ENCODE data around the gene FMN1. TPM values are rescaled to one million over a fixed set of nuclear protein-coding genes. Genes with fewer than 3 reads are reported as not detected.
A peak's percentile ranks its signal among the peaks of the same experiment; 100 is the strongest.

The FMN1 gene
- total and polyA plus RNA-seq, 7 donors = 0.21 to 20.0 (median 2.5) TPM

- peaks cover 4% of the 10 kb centered on the region for H3K4me1 ChIP-seq
- H3K9me3 ChIP-seq = no peaks in the 10 kb centered on the region
- ATAC-seq (no peak), DNase-seq (no peak)
- no peak for TF ChIP-seq CTCF (IDR thresholded peaks at IDR 0.05)
- no peaks in the 10 kb centered on the region for H3K36me3 ChIP-seq (ENCODE audit: insufficient read depth in 1 of 2, low read depth in 1 of 2)
- 1 to 2% (median 1%) methylated on average over 47 to 60 of the region's 60 CpGs for WGBS, 3 donors
- H3K4me3 ChIP-seq = peak overlapping the region; percentile 52
- H3K27ac ChIP-seq = no peak overlapping the region
- H3K27me3 ChIP-seq (ENCODE audit: insufficient read depth in 3 of 3, low read length in 2 of 3) = peaks cover 5 to 76% (median 8%) of the 10 kb centered on the region in 3 donors
- intact Hi-C loops (cut with DNase I) = no loop called here
Observed at GRCh38 chr15:32718227-32718820, 476.2 kb downstream of the FMN1 start.

- Histone ChIP-seq H3K27ac (no peak within 1 kb of the TSS), H3K9me3 (no peaks in the 10 kb centered on the region), H3K36me3 (ENCODE audit: insufficient read depth in 1 of 2, low read depth in 1 of 2) (no peaks in the 10 kb centered on the region), H3K4me3 (peak within 1 kb of the TSS; percentile 52), H3K27me3 (ENCODE audit: insufficient read depth in 3 of 3, low read length in 2 of 3) (peaks cover 5 to 76% (median 8%) of the 10 kb centered on the region in 3 donors), H3K4me1 (peaks cover 4% of the 10 kb centered on the region)
- intact Hi-C loops (cut with DNase I) = no loop called here
- 1 to 3% (median 1%) methylated on average over 41 to 99 of the region's 99 CpGs for WGBS, 3 donors
- DNase-seq (peak; percentile 15 to 56), ATAC-seq (peak in 2 of 4 donors; percentile 26 to 40)
- no peak for TF ChIP-seq CTCF (IDR thresholded peaks at IDR 0.05)
Observed at GRCh38 chr15:32717426-32718226, 476.9 kb downstream of the FMN1 start, which contains the start of gene GREM1. GREM1 (plus strand) TSS chr15:32718004; CDS start chr15:32730691, 12,687 bp downstream.

- Histone ChIP-seq H3K27me3 (ENCODE audit: insufficient read depth in 3 of 3, low read length in 2 of 3) (peaks cover 5 to 76% (median 8%) of the 10 kb centered on the region in 3 donors), H3K4me3 (peak overlapping the region; percentile 52), H3K4me1 (peaks cover 4% of the 10 kb centered on the region), H3K36me3 (ENCODE audit: insufficient read depth in 1 of 2, low read depth in 1 of 2) (no peaks in the 10 kb centered on the region), H3K9me3 (no peaks in the 10 kb centered on the region), H3K27ac (no peak overlapping the region)
- no peak for TF ChIP-seq CTCF (IDR thresholded peaks at IDR 0.05)
- intact Hi-C loops (cut with DNase I) = no loop called here
- ATAC-seq (no peak), DNase-seq (no peak)
- WGBS, 3 donors = 6 to 8% (median 7%) methylated on average over 21 of the region's 21 CpGs
Observed at GRCh38 chr15:32716915-32717425, 477.5 kb downstream of the FMN1 start.

- Histone ChIP-seq H3K27ac (no peak overlapping the region), H3K4me1 (peaks cover 4% of the 10 kb centered on the region), H3K4me3 (peak overlapping the region; percentile 52), H3K9me3 (no peaks in the 10 kb centered on the region), H3K27me3 (ENCODE audit: insufficient read depth in 3 of 3, low read length in 2 of 3) (peaks cover 5 to 76% (median 8%) of the 10 kb centered on the region in 3 donors), H3K36me3 (ENCODE audit: insufficient read depth in 1 of 2, low read depth in 1 of 2) (no peaks in the 10 kb centered on the region)
- TF ChIP-seq CTCF (IDR thresholded peaks at IDR 0.05) = no peak
- WGBS, 3 donors = 30 to 40% (median 32%) methylated on average over 13 of the region's 13 CpGs
- DNase-seq = no peak
- ATAC-seq = no peak
- intact Hi-C loops (cut with DNase I) = no loop called here
Observed at GRCh38 chr15:32716216-32716914, 478.1 kb downstream of the FMN1 start.

Other genes with a start within 250 kb of the FMN1 start
- 100 to 1,000 TPM in 2 of 4 donors, 10 to 100 TPM in 2; 24.0 to 159 (median 114) TPM for gene RYR3, start 116.3 kb upstream of the FMN1 start, total RNA-seq
- gene RYR3, start 116.3 kb upstream of the FMN1 start, polyA plus RNA-seq = 1 to 10 TPM; 2.5 to 8.3 (median 3.2) TPM

All from psoas muscle (tissue), 8 donors.